Neural progenitor cell (in vitro differentiated cells): ENCODE data around the gene RGMA. TPM values are rescaled to one million over a fixed set of nuclear protein-coding genes. Genes with fewer than 3 reads are reported as not detected.

Experiments
- DNase-seq: peaks from one replicate; pipeline ENCODE4 v3.0.0-alpha.2; 2016; ENCODE audit warnings: low spot score
- H2AFZ ChIP-seq: fragments of 200-600 bp; sonication (generic); replicated peaks from 2 replicates; pipeline ENCODE4 v1.6.1; 2016; ENCODE audit warnings: antibody characterized with exemption
- H3F3A ChIP-seq: fragments of 200-600 bp; sonication (generic); 2 replicates; pipeline ENCODE4 v1.6.1; 2016; ENCODE audit warnings: antibody characterized with exemption, low read depth
- H3K27ac ChIP-seq: fragments of 200-600 bp; sonication (generic); 2 replicates; pipeline ENCODE4 v1.5.1; 2016; ENCODE audit warnings: mild to moderate bottlenecking
- H3K27me3 ChIP-seq: fragments of 200-600 bp; sonication (generic); 2 replicates; pipeline ENCODE4 v1.6.1; 2016; ENCODE audit warnings: mild to moderate bottlenecking, moderate library complexity
- H3K36me3 ChIP-seq: fragments of 200-600 bp; sonication (generic); 2 replicates; pipeline ENCODE4 v1.5.1; 2016
- H3K4me1 ChIP-seq: fragments of 200-600 bp; sonication (generic); 2 replicates; pipeline ENCODE4 v1.6.1; 2016; ENCODE audit warnings: mixed run types
- H3K4me2 ChIP-seq: fragments of 200-600 bp; sonication (generic); 2 replicates; pipeline ENCODE4 v1.6.1; 2016
- H3K4me3 ChIP-seq: fragments of 200-600 bp; sonication (generic); 2 replicates; pipeline ENCODE4 v1.5.1; 2016
- H3K79me2 ChIP-seq: fragments of 200-600 bp; sonication (generic); 2 replicates; pipeline ENCODE4 v1.6.1; 2016; ENCODE audit warnings: low read depth
- H3K9ac ChIP-seq: fragments of 200-600 bp; sonication (generic); 2 replicates; pipeline ENCODE4 v1.6.1; 2016
- H3K9me3 ChIP-seq: fragments of 200-600 bp; sonication (generic); 2 replicates; pipeline ENCODE4 v1.5.1; 2016; ENCODE audit warnings: low read depth
- H4K20me1 ChIP-seq: fragments of 200-600 bp; sonication (generic); 2 replicates; pipeline ENCODE4 v1.6.1; 2016; ENCODE audit warnings: low read depth
- H3K27ac Mint-ChIP-seq: 3 replicates; pipeline ENCODE4 v1.8.0; 2021; ENCODE audit warnings: mixed read lengths
- H3K27me3 Mint-ChIP-seq: 2 replicates; pipeline ENCODE4 v1.8.0; 2022; ENCODE audit warnings: low read depth, mild to moderate bottlenecking, inconsistent platforms, moderate library complexity, mixed read lengths; ENCODE audit not compliant: insufficient read depth
- H3K36me3 Mint-ChIP-seq: 3 replicates; pipeline ENCODE4 v1.8.0; 2021; ENCODE audit warnings: mixed read lengths
- H3K4me1 Mint-ChIP-seq: 3 replicates; pipeline ENCODE4 v1.8.0; 2021; ENCODE audit warnings: mixed read lengths
- H3K4me3 Mint-ChIP-seq: 3 replicates; pipeline ENCODE4 v1.8.0; 2021; ENCODE audit warnings: mild to moderate bottlenecking, moderate library complexity, mixed read lengths
- H3K9me3 Mint-ChIP-seq: 3 replicates; pipeline ENCODE4 v1.8.0; 2020; ENCODE audit warnings: mixed read lengths
- CTCF ChIP-seq: fragments of 200-600 bp; sonication (generic); IDR thresholded peaks from 2 replicates; pipeline ENCODE4 v1.5.1; 2017; ENCODE audit warnings: antibody characterized with exemption, mild to moderate bottlenecking
- EZH2 ChIP-seq: fragments of 200-600 bp; sonication (generic); IDR thresholded peaks from 2 replicates; pipeline ENCODE4 v1.6.1; 2017; ENCODE audit warnings: antibody characterized with exemption, mild to moderate bottlenecking, moderate library complexity
- EZH2phosphoT487 ChIP-seq: fragments of 200-600 bp; sonication (generic); IDR thresholded peaks from 2 replicates; pipeline ENCODE4 v1.6.1; 2017; ENCODE audit warnings: antibody characterized with exemption
- total RNA-seq: library from RNA; depleted of rRNA; stranded (reverse); fragments of >200 nt; gene quantifications from 2 replicates; pipeline ENCODE4 v1.2.3, GENCODE V29; 2015; ENCODE audit warnings: low replicate concordance

The RGMA gene
- total RNA-seq, 1 donor from 2014 or later = 41.4 TPM

DNA sequence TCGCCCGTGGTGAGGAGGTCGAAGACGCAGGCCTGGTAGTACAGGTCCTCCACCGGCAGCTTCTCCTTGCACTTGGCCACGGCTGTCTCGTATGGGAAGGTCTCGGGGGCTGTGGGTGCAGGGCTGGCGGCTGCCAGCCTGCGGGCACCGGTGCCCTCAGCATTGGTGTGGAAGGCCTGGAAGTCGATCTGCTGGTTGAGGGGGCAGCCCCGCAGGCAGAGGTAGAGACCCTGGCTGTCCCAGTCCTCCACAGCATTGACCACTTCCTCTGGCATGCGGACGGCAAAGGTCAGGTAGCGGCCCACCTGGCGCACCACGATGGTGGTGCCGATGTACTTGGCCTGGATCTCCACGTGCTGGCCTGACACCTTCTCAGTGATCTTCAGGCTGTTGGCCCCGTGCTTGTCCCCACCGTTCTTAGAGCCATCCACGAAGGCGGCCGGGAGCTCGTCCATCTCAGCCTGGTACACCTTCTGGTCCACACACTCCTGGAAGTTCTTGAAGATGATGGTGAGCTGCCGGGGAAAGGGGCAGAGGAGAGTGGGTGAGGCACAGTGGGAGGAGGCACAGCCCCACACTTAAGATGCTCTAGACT, 43.7 kb downstream of the RGMA start:
- peaks cover 9% of the 10 kb centered on the region for H3K4me1 Mint-ChIP-seq
- Histone ChIP-seq H3K4me1 (no peaks in the 10 kb centered on the region), H3K36me3 (peaks cover 14% of the 10 kb centered on the region), H3K4me3 (no peak overlapping the region), H3F3A (peaks cover 94% of the 10 kb centered on the region), H3K9ac (no peak overlapping the region), H3K27me3 (no peaks in the 10 kb centered on the region), H3K4me2 (no peak overlapping the region), H4K20me1 (peaks cover 93% of the 10 kb centered on the region), H2AFZ (no peak overlapping the region), H3K9me3 (no peaks in the 10 kb centered on the region), H3K27ac (peak overlapping the region; percentile 53), H3K79me2 (peaks cover 45% of the 10 kb centered on the region)
- H3K4me3 Mint-ChIP-seq = no peak overlapping the region
- peaks cover 46% of the 10 kb centered on the region for H3K36me3 Mint-ChIP-seq
- TF ChIP-seq EZH2 (no peak), CTCF (no peak), EZH2phosphoT487 (no peak)
- peaks cover 15% of the 10 kb centered on the region for H3K9me3 Mint-ChIP-seq
- DNase-seq = no peak
- H3K27me3 Mint-ChIP-seq = peaks cover 13% of the 10 kb centered on the region
- no peak overlapping the region for H3K27ac Mint-ChIP-seq

- Mint-ChIP-seq H3K4me3 (no peak overlapping the region), H3K9me3 (peaks cover 15% of the 10 kb centered on the region), H3K27me3 (peaks cover 16% of the 10 kb centered on the region), H3K4me1 (peaks cover 9% of the 10 kb centered on the region), H3K36me3 (peaks cover 45% of the 10 kb centered on the region), H3K27ac (no peak overlapping the region)
- no peak overlapping the region for H3K4me3 ChIP-seq
- no peak for DNase-seq
- TF ChIP-seq CTCF = no peak
- no peak for TF ChIP-seq EZH2phosphoT487
- TF ChIP-seq EZH2 = no peak
- H3K9me3 ChIP-seq = no peaks in the 10 kb centered on the region
- H3K27me3 ChIP-seq = no peaks in the 10 kb centered on the region
- no peak overlapping the region for H3K4me2 ChIP-seq
- no peaks in the 10 kb centered on the region for H3K4me1 ChIP-seq
- H2AFZ ChIP-seq = no peak overlapping the region
- H3K27ac ChIP-seq = peak overlapping the region; percentile 85
- peaks cover 86% of the 10 kb centered on the region for H4K20me1 ChIP-seq
- H3K79me2 ChIP-seq = peaks cover 37% of the 10 kb centered on the region
- H3K9ac ChIP-seq = no peak overlapping the region
- peaks cover 14% of the 10 kb centered on the region for H3K36me3 ChIP-seq
- H3F3A ChIP-seq = peaks cover 89% of the 10 kb centered on the region
Measured at GRCh38 chr15:93044301-93045190, 44.5 kb downstream of the RGMA start.

GRCh38 chr15:93043621-93044300, 45.2 kb downstream of the RGMA start:
- no peaks in the 10 kb centered on the region for H3K27me3 ChIP-seq
- no peak overlapping the region for H3K4me2 ChIP-seq
- H3K4me3 ChIP-seq = no peak overlapping the region
- TF ChIP-seq EZH2phosphoT487 (no peak), EZH2 (no peak), CTCF (no peak)
- no peak overlapping the region for H3K9ac ChIP-seq
- peaks cover 78% of the 10 kb centered on the region for H4K20me1 ChIP-seq
- peaks cover 9% of the 10 kb centered on the region for H3K4me1 Mint-ChIP-seq
- H3K9me3 Mint-ChIP-seq = peaks cover 15% of the 10 kb centered on the region
- H3K9me3 ChIP-seq = no peaks in the 10 kb centered on the region
- H3K36me3 ChIP-seq = peaks cover 11% of the 10 kb centered on the region
- H2AFZ ChIP-seq = no peak overlapping the region
- H3K27ac ChIP-seq = peak overlapping the region; percentile 85
- DNase-seq = no peak
- H3F3A ChIP-seq = peaks cover 82% of the 10 kb centered on the region
- H3K79me2 ChIP-seq = peaks cover 30% of the 10 kb centered on the region
- H3K27me3 Mint-ChIP-seq = peaks cover 16% of the 10 kb centered on the region
- H3K4me1 ChIP-seq = no peaks in the 10 kb centered on the region
- peak overlapping the region; percentile 66 for H3K27ac Mint-ChIP-seq
- H3K36me3 Mint-ChIP-seq = peaks cover 39% of the 10 kb centered on the region
- H3K4me3 Mint-ChIP-seq = no peak overlapping the region
